ENCODE results near the gene EIF5A.

Gene EIF5A

DNA sequence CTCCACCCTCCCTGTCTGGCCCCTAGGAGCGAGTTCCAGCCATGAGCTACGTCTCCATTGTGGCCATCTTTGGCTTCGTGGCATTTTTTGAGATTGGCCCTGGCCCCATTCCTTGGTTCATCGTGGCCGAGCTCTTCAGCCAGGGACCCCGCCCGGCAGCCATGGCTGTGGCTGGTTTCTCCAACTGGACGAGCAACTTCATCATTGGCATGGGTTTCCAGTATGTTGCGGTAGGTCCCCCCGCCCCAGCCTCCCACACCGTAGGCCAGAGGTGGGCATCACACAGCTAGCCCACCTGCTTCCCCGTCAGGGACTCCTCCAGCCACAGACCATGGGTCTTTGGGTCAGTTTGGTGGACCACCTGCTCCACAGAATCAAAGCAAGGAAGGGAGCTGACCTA, 21.7 kb upstream of the EIF5A start:
- DNase-seq (ENCODE audit: low read depth): no peak

DNA sequence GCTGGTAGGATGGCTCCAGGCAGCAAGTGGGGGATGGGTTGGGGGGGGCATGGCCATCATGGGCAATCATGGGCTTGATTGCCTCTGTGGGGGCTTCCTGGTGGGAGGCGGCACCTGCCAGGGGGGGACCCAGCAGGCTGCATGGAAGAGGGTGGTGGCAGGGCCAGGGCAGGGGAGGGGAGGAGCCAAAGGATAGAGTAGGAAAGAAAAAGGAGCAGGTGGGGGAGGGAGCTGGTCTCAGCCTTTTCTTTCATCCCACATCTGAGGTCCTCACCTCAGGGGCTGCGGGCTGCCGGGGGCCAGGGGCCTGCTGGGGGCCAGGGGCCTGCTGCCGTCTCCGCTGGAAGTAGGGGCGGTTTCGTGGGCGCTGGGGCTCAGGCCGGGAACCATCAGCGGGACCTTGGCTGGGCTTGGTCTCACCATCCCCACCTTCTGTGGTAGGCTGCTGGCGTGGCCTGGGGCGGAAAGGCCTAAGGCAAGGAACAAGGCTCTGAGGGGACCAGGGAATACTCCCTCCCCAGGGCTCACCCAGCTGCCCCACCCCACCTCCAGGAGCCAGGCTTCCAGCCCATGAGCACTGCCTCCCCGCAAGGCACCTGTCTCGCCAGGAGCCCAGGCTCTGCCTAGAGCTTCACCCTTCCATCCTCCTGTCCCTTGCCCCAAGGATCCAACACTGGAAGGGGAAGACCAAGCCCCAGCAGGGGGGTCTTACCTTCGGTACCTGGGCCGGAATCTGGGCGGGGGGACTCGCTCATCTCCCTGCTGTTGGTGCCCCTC, 18.0 kb upstream of the EIF5A start:
- no peak for DNase-seq (ENCODE audit: low read depth)

GRCh38 chr17:7290166-7290565, 17.3 kb upstream of the EIF5A start:
- no peak for DNase-seq (ENCODE audit: low read depth)

GRCh38 chr17:7290685-7291084, 16.7 kb upstream of the EIF5A start:
- DNase-seq (ENCODE audit: low read depth): no peak

DNA sequence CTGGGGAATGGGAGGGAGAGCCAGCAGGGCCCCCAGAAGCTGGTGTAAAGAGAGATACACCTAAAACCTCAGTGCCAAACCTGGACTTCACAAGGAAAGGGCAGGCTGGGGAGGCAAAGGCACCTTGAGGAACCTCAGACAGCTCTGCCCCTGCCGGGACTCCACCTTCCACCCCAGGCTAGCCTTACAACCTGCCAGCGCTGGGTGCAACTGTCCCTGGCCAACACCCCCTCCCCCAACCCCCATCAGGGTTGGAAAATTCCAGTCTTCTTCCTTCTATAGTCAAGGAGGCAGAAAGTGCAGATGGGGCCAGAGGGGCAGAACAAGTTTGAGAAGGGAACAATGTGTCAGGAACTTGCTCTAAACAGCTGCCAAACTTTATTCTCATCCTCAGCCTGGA, 15.2 kb upstream of the EIF5A start:
- no peak for DNase-seq (ENCODE audit: low read depth)

GRCh38 chr17:7292729-7293128, 14.7 kb upstream of the EIF5A start:
- DNase-seq (ENCODE audit: low read depth): no peak

- DNase-seq (ENCODE audit: low read depth): no peak
These were observed 14.3 kb upstream of the EIF5A start for GRCh38 chr17:7293159-7293558.

DNA sequence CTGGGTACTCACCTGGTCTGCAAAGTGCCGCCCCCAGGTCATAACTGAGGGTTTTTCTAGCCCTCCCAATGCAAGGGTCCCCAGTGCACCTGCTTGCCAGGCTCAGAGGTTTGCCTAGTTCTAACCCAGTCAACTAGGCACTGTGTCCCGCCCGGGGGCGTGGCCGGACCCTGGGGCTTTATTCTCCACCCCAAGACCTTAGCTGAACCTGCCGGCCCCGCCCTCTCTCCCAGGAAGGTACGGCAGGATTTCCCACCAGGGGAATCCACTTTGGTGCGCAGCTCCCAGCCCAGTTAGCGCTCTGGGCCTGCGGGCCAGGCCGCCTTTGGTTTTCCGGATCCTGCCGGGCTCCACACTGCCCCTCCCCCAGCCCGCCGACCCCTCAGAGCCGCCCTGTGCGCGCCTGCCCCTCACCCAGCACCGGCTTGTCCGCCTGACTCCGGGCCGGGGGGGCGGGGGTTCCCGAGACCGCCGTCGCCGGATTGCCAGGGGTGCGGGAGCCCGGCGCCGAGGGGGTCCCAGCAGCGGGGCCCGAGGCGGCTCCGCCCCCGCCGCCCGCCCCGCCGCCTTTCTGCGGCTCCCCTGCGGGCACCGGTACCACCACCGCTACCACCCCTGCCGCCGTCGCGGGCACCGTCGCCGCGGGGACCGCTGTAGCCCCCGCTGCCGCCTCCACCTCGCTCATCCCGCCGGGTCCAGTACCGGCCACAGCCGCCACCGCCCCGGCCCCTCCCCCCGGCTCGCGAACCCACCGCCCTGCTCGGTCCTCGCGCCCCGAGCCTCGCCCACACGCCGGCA, 13.4 kb upstream of the EIF5A start:
- no peak for DNase-seq (ENCODE audit: low read depth)

DNA sequence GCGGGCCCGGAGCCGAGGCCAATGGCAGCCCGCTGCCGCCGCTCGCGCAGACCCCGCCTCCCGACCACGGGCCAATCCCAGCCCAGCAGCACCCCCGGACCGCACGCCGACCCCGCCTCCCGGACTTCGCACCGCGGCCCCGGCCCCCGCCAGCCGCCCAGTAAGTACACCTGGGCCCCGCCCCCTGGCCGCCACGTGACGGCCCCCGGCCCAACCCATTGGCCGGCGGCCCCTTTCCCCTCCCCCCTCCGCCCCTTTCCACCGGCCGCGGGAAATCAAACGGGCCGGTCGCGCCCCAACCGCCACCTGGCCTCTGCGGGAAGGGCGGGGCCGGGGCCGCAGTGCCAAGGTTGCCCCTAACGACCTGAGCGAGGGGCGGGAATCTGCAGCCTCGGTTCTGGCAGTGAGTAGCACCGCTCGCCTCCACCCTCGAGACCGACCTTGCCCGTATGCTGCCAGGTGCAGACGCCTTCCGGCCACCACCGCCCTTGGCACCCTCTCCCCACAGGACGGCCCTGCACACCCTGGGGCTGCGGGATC, 12.7 kb upstream of the EIF5A start, which contains the start of gene YBX2:
YBX2 (minus strand) TSS at position 26 of the 540 bp plus-strand sequence. CDS start 139 bp downstream, outside the sequence.
- peak; percentile 51 for DNase-seq (ENCODE audit: low read depth)

DNA sequence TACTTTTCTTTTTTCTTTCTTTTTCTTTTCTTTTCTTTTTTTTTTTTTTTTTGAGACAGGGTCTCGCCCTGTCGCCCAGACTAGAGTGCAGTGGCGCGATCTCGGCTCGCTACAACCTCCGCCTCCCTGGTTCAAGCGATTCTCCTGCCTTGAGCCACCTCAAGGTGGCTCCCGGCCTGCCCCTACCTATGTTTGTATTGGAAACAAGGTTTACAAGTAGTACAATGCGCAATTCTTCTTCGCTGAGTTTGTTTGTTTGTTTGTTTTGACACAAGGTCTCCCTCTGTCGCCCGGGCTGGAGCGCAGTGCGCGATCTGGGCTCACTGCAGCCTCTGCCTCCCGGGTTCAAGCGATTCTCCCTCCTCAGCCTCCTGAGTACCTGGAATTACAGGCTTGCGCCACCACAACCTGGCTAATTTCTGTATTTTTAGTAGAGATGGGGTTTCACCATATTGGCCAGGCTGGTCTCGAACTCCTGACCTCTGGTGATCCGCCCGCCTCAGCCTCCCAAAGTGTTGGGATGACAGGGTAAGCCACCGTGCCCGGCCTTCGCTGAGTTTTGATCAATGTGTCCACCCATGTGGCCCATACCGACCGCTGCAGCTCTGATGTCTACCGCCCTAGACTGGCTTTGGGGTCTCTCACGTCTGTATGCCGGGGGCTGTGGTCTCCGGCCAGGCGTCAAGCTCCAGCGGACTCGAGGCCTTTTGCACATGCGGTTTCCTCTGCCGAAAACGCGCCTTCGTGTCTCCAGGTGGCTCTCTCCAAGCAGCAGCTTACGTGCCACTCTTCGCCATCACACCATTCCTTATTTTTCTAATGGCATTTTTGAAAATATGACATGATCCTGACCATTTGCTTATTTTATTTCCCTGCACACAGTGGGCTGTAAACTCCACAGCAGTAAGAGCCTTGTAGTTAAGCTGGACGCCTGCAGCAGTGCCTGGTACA, 11.9 kb upstream of the EIF5A start:
- no peak for DNase-seq (ENCODE audit: low read depth)

DNA sequence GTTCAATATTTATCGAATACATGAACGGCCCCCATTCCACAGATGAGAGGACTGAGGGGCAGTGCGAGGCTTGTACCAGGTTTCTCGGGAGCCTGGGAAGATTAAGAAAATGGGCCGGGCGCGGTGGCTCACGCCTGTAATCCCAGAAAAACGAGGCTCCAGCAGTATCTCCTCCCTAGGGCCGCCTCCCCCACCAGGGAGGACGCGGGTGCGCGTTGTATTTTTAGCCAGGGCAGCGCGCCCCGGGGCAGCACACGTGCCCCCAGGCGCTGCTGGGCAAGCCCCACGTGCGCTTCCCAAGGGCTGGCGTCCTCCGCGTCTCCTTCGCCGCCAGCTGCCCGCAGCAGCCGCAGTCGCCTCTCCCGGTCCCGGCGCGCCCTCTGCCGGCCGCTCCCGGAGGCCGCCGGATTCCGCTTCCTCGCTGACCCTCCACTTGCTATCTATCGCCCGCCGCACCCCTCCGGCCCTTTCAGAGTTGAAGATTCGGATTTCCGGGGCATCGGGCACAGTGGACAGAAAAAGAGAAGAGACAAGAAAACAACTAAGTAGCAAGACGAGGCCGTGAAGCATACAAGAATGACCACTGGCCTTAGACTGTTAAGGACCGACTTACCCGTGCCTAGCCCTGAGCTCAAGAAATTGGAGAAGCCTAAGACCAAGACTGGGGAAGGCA, 11.1 kb upstream of the EIF5A start:
- DNase-seq (ENCODE audit: low read depth): peak; percentile 53

GRCh38 chr17:7304179-7304578, 3.2 kb upstream of the EIF5A start:
- no peak for DNase-seq (ENCODE audit: low read depth)

GRCh38 chr17:7307686-7308624, 527 bp downstream of the EIF5A start:
- DNase-seq (ENCODE audit: low read depth): peak; percentile 45

GRCh38 chr17:7308625-7309433, 1.4 kb downstream of the EIF5A start:
- DNase-seq (ENCODE audit: low read depth): peak; percentile 75

GRCh38 chr17:7309628-7310027, 2.2 kb downstream of the EIF5A start:
- DNase-seq (ENCODE audit: low read depth): no peak

DNA sequence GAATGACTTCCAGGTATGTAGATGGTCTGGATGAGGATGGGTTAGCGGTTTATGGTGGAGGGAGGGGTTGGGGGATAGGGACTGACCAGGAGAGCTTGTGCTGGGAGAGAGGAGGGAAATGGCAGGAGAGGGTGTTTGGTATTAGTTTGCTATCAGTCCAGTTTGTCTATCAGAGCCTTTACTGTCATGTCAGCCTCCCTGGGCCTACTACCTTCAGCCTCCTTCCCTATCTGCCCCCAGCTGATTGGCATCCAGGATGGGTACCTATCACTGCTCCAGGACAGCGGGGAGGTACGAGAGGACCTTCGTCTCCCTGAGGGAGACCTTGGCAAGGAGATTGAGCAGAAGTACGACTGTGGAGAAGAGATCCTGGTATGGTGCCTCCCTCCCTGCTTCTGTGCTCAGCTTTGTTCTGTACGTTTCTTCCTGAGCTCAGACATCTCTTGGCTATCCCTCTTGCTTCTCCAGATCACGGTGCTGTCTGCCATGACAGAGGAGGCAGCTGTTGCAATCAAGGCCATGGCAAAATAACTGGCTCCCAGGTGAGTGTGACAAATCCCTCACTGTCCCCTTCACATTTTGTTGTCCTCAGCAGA, 3.8 kb downstream of the EIF5A start:
- no peak for DNase-seq (ENCODE audit: low read depth)

DNA sequence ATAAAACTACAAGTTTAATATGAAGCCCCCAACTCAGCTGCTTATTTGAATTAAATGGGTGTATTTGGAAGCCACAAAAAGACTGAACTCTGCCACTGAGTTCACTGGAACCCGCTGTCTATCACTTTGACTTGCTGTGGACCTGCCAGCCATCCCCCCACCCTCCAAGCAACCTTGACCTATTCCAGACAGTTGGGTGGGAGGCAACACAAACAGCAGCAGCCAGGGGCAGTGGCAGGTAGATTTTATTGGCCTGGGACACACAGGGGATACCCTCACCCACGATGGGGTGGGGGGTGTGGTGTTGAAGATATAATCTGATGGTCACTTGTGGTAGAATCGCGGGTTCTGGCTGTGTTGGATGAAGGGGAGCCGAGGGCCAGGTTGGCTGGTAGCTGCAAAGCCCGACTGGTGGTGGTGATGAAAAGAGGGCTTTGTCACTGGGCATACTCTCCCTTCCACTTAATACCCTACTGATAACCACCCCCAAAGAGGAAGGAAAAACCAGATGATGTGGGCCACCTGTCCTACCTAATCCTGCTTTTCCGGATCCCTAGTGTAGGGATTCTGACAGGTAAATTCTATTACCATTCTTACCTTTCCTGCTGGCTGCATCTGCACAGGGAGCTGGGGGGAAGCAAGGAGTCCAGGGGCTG, 5.1 kb downstream of the EIF5A start:
- no peak for DNase-seq (ENCODE audit: low read depth)

All from activated T-helper 1 cell treated with Interleukin-2 at 50 U/mL for 16 hours (primary cell).